ENCODE results near the gene CREB3L1.

DNA sequence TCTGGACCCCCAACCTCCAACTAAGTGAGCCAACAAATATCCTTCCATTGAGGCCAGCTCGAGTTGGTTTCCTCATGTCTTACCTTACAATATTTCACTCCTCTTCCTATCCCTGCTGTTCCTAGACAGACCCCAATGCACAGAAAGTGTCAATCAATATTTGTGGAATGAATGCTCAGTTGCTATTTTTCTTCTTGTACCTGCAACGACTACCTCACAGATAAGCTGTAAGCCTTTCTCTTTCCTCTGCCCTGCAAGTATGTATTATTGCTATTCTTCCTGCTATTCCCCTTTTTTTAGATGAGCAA lies 26.8 kb upstream of the CREB3L1 start:
- TF ChIP-seq JUND (CRISPR knock-in tag; IDR thresholded peaks at IDR 0.05), result no peak
- no peak for TF ChIP-seq SRSF1 (optimal IDR thresholded peaks at IDR 0.05; ENCODE audit: low read depth, low read length)
- TF ChIP-seq, protein P1, sequence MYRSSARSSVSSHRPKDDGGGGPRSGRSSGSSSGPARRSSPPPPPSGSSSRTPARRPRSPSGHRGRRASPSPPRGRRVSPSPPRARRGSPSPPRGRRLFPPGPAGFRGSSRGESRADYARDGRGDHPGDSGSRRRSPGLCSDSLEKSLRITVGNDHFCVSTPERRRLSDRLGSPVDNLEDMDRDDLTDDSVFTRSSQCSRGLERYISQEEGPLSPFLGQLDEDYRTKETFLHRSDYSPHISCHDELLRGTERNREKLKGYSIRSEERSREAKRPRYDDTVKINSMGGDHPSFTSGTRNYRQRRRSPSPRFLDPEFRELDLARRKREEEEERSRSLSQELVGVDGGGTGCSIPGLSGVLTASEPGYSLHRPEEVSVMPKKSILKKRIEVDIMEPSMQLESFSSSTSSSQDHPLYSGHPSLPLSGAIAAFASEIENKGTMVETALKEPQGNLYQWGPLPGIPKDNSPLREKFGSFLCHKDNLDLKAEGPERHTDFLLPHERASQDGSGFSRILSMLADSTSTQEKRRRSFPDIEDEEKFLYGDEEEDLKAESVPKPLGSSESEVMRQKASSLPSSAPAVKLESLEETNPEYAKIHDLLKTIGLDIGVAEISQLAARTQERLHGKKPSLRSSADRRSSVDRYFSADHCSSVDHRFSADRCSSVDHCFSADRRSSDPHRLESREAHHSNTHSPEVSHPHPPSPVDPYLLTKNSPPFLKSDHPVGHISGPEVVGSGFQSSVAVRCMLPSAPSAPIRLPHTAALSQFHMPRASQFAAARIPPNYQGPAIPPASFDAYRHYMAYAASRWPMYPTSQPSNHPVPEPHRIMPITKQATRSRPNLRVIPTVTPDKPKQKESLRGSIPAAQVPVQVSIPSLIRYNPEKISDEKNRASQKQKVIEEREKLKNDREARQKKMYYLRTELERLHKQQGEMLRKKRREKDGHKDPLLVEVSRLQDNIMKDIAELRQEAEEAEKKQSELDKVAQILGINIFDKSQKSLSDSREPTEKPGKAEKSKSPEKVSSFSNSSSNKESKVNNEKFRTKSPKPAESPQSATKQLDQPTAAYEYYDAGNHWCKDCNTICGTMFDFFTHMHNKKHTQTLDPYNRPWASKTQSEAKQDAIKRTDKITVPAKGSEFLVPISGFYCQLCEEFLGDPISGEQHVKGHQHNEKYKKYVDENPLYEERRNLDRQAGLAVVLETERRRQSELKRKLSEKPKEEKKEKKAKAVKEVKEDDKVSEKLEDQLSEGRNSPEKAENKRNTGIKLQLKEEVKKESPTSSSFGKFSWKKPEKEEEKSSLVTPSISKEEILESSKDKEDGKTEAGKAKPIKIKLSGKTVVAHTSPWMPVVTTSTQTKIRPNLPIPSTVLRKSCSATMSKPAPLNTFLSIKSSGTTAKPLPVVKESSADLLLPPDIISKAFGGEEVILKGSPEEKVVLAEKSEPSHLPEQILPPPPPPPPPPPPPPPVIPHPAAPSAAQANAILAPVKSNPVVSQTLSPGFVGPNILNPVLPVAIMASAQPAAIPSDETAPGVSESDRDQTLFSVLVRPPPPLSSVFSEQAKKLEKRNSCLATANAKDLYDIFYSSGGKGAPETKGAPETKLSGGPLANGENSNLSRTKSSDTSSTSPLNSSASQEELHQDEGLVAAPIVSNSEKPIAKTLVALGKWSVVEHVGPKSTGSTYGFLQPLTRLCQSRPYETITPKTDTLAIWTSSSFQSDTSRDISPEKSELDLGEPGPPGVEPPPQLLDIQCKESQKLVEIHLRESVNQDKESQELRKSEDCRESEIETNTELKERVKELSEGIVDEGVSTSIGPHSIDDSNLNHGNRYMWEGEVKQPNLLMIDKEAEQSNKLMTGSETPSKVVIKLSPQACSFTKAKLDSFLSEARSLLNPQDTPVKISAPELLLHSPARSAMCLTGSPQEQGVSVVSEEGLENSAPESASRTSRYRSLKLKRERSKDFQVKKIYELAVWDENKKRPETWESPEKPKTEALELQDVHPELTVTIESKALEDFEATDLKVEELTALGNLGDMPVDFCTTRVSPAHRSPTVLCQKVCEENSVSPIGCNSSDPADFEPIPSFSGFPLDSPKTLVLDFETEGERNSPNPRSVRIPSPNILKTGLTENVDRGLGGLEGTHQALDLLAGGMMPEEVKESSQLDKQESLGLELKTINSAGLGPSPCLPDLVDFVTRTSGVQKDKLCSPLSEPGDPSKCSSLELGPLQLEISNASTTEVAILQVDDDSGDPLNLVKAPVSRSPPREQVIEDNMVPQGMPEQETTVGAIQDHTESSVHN (CRISPR knock-in tag; IDR thresholded peaks at IDR 0.05), result no peak
- TF ChIP-seq, protein P2, sequence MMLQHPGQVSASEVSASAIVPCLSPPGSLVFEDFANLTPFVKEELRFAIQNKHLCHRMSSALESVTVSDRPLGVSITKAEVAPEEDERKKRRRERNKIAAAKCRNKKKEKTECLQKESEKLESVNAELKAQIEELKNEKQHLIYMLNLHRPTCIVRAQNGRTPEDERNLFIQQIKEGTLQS (CRISPR knock-in tag; IDR thresholded peaks at IDR 0.05), result no peak
